ENCODE data around the gene BCAS3. TPM values are rescaled to one million over a fixed set of nuclear protein-coding genes. Genes with fewer than 3 reads are reported as not detected.

Gene BCAS3
- total RNA-seq, 4 donors from 2014 or later, result 42.1 to 84.7 (median 54.1) TPM

DNA sequence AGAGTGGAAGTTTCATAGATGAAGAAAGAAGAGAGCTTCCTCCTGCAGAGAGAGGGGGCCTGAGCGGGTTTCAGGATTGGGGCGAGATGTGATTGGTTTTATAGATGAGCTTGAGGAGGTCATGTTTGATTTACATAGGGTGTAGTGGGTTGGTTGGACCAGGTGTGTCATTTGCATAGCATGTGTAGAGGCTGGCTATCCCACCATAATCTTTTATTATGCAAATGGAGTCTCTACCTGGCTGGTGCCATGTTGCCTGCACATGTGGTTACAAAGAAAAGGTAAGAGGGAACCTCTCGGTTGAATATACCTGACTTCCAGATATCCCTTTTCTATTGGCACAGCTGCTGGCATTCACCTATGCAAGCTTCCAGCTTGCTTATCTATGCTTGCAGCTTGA lies 228.1 kb downstream of the BCAS3 start:
- DNase-seq (ENCODE audit: low spot score in 2 of 2), result no peak
- 97 to 99% methylated on average over 3 of the region's 3 CpGs for WGBS, 2 donors
- intact Hi-C loops (cut with DNase I; ENCODE audit: low total_unique reads), result no loop called here
- TF ChIP-seq, protein P1, sequence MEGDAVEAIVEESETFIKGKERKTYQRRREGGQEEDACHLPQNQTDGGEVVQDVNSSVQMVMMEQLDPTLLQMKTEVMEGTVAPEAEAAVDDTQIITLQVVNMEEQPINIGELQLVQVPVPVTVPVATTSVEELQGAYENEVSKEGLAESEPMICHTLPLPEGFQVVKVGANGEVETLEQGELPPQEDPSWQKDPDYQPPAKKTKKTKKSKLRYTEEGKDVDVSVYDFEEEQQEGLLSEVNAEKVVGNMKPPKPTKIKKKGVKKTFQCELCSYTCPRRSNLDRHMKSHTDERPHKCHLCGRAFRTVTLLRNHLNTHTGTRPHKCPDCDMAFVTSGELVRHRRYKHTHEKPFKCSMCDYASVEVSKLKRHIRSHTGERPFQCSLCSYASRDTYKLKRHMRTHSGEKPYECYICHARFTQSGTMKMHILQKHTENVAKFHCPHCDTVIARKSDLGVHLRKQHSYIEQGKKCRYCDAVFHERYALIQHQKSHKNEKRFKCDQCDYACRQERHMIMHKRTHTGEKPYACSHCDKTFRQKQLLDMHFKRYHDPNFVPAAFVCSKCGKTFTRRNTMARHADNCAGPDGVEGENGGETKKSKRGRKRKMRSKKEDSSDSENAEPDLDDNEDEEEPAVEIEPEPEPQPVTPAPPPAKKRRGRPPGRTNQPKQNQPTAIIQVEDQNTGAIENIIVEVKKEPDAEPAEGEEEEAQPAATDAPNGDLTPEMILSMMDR (IDR thresholded peaks at IDR 0.05), result no peak
- TF ChIP-seq POLR2A (IDR thresholded peaks at IDR 0.05), result no peak
- no peak overlapping the region for H3K4me3 ChIP-seq (ENCODE audit: low read depth, poor library complexity, severe bottlenecking)

DNA sequence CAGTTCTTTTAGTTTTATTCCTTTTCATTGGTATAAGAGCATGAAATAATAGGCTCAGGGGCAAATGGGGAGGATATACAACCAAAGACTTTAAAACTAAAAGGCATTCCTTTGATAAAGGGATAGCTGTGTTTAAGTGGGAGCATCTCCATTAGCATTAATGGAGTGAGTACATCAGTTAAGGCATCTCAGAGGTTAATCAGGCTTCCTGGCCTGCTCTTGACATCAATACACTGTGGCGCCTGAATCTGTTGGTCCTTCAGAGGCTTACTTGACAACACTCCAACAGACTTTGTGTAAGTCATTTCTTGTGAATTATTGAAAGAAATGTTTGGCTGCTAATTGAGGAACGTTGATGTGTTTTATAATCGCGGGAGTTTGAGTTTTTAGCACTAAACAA lies 230.7 kb downstream of the BCAS3 start:
- no peak for DNase-seq (ENCODE audit: low spot score in 2 of 2)
- intact Hi-C loops (cut with DNase I; ENCODE audit: low total_unique reads), result no loop called here
- H3K4me3 ChIP-seq (ENCODE audit: low read depth, poor library complexity, severe bottlenecking), result no peak overlapping the region
- TF ChIP-seq POLR2A (IDR thresholded peaks at IDR 0.05), result no peak
- TF ChIP-seq, protein P1 (IDR thresholded peaks at IDR 0.05), result no peak
- WGBS, 2 donors, result 90 to 92% methylated on average over 4 of the region's 4 CpGs

DNA sequence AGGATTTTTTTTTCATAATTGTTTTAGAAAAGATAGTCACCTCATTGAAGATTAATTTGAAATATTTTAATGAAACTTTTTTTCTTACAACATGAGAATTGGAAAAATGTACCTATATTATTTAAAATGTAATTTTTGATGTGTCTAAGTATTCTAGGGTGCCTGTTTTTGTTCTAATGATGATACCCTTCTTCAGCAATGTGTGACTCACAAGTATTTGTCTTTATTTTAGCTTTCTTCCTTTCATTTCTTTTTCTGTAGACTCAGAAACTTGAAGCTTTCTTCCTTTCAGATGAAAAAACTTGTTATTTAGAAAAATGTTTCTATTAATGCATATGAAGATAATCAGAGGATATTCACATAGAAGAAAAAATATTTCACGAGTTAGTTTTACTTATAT lies 231.8 kb downstream of the BCAS3 start:
- no peak for TF ChIP-seq POLR2A (IDR thresholded peaks at IDR 0.05)
- TF ChIP-seq, protein P1 (IDR thresholded peaks at IDR 0.05), result no peak
- 73 to 89% methylated on average over 1 of the region's 1 CpG for WGBS, 2 donors
- no peak for DNase-seq (ENCODE audit: low spot score in 2 of 2)
- H3K4me3 ChIP-seq (ENCODE audit: low read depth, poor library complexity, severe bottlenecking), result no peak overlapping the region
- intact Hi-C loops (cut with DNase I; ENCODE audit: low total_unique reads), result no loop called here

DNA sequence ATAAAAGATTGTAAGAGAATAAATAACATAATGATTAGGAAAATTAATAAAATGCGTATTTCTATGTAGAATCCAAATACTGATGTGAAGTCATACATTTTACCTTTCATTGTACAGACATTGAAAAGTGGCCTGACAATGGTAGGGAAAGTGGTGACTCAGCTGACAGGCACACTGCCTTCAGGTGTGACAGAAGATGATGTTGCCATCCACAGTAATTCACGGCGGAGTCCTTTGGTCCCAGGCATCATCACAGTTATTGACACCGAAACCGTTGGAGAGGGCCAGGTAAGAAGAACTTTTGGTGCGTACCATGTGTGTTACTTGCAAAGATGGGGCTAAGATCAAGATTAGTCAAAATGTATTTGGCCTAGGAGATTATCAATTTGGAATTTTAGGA lies 232.8 kb downstream of the BCAS3 start:
- 96 to 99% methylated on average over 6 of the region's 6 CpGs for WGBS, 2 donors
- intact Hi-C loops (cut with DNase I; ENCODE audit: low total_unique reads), result no loop called here
- DNase-seq (ENCODE audit: low spot score in 2 of 2), result no peak
- TF ChIP-seq, protein P1 (IDR thresholded peaks at IDR 0.05), result no peak
- no peak overlapping the region for H3K4me3 ChIP-seq (ENCODE audit: low read depth, poor library complexity, severe bottlenecking)

DNA sequence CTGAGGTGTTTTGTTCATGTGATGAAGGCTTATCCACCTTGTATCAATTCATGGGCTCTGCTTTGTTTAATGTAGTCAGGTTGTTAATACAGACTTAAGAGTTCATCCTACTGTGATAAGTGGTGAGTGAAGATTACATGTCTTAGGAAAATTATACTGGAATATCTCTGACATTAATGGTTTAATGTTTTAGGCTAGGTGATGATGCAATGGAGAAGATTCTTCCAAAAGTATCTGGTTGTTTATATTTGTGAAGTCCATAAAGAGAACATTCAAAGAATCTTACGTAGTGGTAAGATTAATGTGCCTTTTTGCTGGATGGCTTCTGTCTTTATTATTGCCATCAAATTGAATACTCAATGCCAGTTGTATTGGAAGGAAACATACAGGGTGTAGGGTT lies 236.4 kb downstream of the BCAS3 start:
- intact Hi-C loops (cut with DNase I; ENCODE audit: low total_unique reads), result no loop called here
- no peak for TF ChIP-seq POLR2A (IDR thresholded peaks at IDR 0.05)
- TF ChIP-seq, protein P1 (IDR thresholded peaks at IDR 0.05), result no peak
- no peak for DNase-seq (ENCODE audit: low spot score in 2 of 2)
- H3K4me3 ChIP-seq (ENCODE audit: low read depth, poor library complexity, severe bottlenecking), result no peak overlapping the region
- 95 to 97% methylated on average over 1 of the region's 1 CpG for WGBS, 2 donors

DNA sequence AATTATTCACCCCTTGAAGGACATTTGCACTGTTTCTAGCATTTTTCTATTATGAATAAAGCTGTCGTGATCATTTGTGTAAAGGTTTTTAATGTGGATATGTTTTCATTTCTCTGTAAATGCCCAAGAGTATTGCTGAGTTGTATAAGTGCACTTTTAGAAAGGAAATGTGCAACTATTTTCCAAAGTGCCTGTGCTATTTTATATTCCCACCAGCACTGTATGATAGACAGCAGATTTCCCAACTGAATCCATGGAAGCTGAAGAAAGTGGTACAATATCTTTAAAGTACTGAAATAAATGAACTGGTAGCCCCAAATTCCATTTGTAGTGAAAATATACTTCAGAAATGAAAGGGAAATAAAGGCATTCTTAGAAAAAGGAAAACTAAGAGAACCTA lies 238.4 kb downstream of the BCAS3 start:
- no peak overlapping the region for H3K4me3 ChIP-seq (ENCODE audit: low read depth, poor library complexity, severe bottlenecking)
- DNase-seq (ENCODE audit: low spot score in 2 of 2), result no peak
- intact Hi-C loops (cut with DNase I; ENCODE audit: low total_unique reads), result no loop called here
- TF ChIP-seq, protein P1 (IDR thresholded peaks at IDR 0.05), result no peak
- TF ChIP-seq POLR2A (IDR thresholded peaks at IDR 0.05), result no peak
- WGBS, 2 donors, result 96 to 97% methylated on average over 1 of the region's 1 CpG

All from lower leg skin (tissue), 4 donors.